Nephron progenitor cell (in vitro differentiated cells): Measurements from ENCODE around the gene ING1.
"Not testable (repeated sequence)": the region's sequence is repeated elsewhere in the genome, so short reads cannot be mapped to it uniquely, and the experiment has no call there.

Experiments
- DNase-seq: peaks from one replicate; pipeline ENCODE4 v3.0.0; 2021
- H3K27ac Mint-ChIP-seq: 2 replicates; pipeline ENCODE4 v1.8.0; 2021; ENCODE audit warnings: mild to moderate bottlenecking, moderate library complexity, mixed read lengths
- H3K27me3 Mint-ChIP-seq: 2 replicates; pipeline ENCODE4 v1.8.0; 2021; ENCODE audit warnings: mild to moderate bottlenecking, low read depth, mixed read lengths; ENCODE audit not compliant: poor library complexity
- H3K36me3 Mint-ChIP-seq: 2 replicates; pipeline ENCODE4 v1.8.0; 2021; ENCODE audit warnings: low read depth, mixed read lengths
- H3K4me1 Mint-ChIP-seq: 2 replicates; pipeline ENCODE4 v1.8.0; 2021; ENCODE audit warnings: mixed read lengths
- H3K4me3 Mint-ChIP-seq: 2 replicates; pipeline ENCODE4 v1.8.0; 2021; ENCODE audit warnings: mild to moderate bottlenecking, moderate library complexity, mixed read lengths
- H3K9me3 Mint-ChIP-seq: 2 replicates; pipeline ENCODE4 v1.8.0; 2021; ENCODE audit warnings: mild to moderate bottlenecking, moderate library complexity, mixed read lengths
- TF ChIP-seq, protein P1 (sequence below): fragments of 200-600 bp; sonication (generic); IDR thresholded peaks from 2 replicates; pipeline ENCODE4 v1.5.0; 2021; ENCODE audit warnings: antibody characterized with exemption

ING1 gene

DNA sequence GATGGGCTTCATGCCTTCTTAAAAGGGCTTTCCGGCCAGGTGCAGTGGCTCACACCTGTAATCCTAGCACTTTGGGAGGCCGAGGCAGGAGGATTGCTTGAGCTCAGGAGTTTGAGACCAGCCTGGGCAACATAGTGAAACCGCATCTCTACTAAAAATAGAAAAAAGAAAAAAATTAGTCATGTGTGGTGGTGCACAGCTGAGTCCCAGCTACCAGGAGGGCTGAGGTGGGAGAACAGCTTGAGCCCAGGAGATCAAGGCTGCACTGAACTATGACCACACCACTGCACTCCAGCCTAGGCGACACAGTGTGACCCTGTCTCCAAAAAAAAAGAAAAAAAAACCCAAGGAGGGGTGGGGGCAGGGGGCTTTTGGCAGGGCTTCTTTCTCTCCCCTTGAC, 14.8 kb upstream of the ING1 start:
- Mint-ChIP-seq H3K9me3 (no peaks in the 10 kb centered on the region), H3K4me3 (no peak overlapping the region), H3K27ac (no peak overlapping the region), H3K27me3 (no peaks in the 10 kb centered on the region), H3K4me1 (peaks cover 38% of the 10 kb centered on the region), H3K36me3 (peaks cover 68% of the 10 kb centered on the region)
- DNase-seq = no peak
- TF ChIP-seq, protein P1, sequence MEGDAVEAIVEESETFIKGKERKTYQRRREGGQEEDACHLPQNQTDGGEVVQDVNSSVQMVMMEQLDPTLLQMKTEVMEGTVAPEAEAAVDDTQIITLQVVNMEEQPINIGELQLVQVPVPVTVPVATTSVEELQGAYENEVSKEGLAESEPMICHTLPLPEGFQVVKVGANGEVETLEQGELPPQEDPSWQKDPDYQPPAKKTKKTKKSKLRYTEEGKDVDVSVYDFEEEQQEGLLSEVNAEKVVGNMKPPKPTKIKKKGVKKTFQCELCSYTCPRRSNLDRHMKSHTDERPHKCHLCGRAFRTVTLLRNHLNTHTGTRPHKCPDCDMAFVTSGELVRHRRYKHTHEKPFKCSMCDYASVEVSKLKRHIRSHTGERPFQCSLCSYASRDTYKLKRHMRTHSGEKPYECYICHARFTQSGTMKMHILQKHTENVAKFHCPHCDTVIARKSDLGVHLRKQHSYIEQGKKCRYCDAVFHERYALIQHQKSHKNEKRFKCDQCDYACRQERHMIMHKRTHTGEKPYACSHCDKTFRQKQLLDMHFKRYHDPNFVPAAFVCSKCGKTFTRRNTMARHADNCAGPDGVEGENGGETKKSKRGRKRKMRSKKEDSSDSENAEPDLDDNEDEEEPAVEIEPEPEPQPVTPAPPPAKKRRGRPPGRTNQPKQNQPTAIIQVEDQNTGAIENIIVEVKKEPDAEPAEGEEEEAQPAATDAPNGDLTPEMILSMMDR = no peak

DNA sequence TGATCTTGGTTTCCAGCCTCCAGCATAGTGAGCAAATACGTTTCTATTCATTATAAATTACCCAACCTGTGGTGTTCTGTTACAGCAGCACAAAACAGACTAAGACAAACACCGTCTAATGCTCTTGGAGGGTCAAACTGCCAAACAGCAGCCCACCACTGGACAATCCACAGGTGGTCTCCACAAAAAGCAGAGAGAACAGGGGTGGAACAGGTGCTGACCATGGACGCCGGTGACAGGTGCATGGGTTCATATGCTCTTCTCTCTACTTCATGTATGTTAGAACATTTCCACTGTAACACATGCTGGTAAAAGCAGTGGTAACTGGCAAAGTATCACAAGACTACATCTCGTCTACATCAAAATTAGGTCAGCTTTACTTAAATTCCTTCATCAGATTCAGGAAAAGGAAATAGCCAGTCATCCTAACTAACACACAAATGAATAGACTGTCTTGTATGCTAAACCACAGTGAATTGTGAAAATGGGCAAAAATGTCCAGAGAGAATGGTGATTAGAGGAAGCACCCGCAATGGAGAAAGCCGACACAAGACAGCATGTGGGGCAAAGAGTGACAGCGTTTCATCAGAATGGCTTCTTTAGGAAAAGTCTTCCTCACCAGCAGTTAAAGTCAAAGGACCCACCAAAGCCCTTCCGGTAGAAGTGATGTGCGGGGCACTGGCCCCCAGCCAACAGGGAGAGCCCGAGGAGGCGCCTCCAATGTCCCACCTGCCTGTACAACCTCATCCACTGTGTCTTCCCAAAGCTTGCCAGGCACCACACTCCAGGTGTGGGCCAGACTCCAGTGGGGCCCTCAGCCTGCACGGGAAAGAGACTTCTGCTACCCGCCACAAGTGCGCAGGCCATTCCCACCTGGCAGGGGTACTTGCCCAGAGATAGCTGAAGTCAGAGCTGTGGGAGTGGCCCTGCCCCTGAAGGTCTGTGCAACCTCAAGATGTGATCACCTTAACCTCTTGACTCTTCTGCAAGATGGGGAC, 14.1 kb upstream of the ING1 start:
- Mint-ChIP-seq H3K27me3 (no peaks in the 10 kb centered on the region), H3K27ac (peak overlapping the region; percentile 69), H3K9me3 (no peaks in the 10 kb centered on the region), H3K4me1 (peaks cover 42% of the 10 kb centered on the region), H3K36me3 (peaks cover 64% of the 10 kb centered on the region), H3K4me3 (no peak overlapping the region)
- TF ChIP-seq, protein P1 = no peak
- DNase-seq = no peak

- Mint-ChIP-seq H3K36me3 (peaks cover 60% of the 10 kb centered on the region), H3K4me1 (peaks cover 50% of the 10 kb centered on the region), H3K27ac (peak overlapping the region; percentile 69), H3K4me3 (no peak overlapping the region), H3K27me3 (no peaks in the 10 kb centered on the region), H3K9me3 (no peaks in the 10 kb centered on the region)
- TF ChIP-seq, protein P1 = no peak
- DNase-seq = no peak
Measured at GRCh38 chr13:110700186-110700585, 13.3 kb upstream of the ING1 start.

- H3K4me3 Mint-ChIP-seq = no peak overlapping the region
- H3K27ac Mint-ChIP-seq = peak overlapping the region; percentile 33
- TF ChIP-seq, protein P1 = no peak
- peaks cover 54% of the 10 kb centered on the region for H3K4me1 Mint-ChIP-seq
- no peaks in the 10 kb centered on the region for H3K9me3 Mint-ChIP-seq
- H3K36me3 Mint-ChIP-seq = peaks cover 60% of the 10 kb centered on the region
- H3K27me3 Mint-ChIP-seq = no peaks in the 10 kb centered on the region
- DNase-seq = no peak
Measured at GRCh38 chr13:110700641-110701040, 12.9 kb upstream of the ING1 start.

DNA sequence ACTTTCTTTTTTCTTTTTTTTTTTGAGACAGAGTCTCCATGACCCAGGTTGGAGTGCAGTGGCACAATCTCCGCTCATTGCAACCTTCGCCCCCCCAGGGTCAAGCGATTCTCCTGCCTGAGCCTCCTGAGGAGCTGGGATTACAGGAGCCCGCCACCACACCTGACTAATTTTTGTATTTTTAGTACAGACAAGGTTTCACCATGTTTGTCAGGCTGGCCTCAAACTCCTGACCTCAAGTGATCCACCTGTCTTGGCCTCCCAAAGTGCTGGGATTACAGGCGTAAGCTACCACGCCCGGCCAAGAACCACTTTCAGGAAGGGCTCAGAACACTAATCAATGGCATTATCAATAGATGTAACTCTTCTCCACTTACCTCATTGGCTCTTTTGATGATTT, 12.4 kb upstream of the ING1 start:
- not testable (repeated sequence) for H3K9me3 Mint-ChIP-seq, DNase-seq, H3K27me3 Mint-ChIP-seq
- Mint-ChIP-seq H3K4me3 (peak overlapping the region; percentile 17), H3K36me3 (peaks cover 57% of the 10 kb centered on the region), H3K27ac (peak overlapping the region; percentile 33), H3K4me1 (peaks cover 54% of the 10 kb centered on the region)

GRCh38 chr13:110702089-110702488, 11.4 kb upstream of the ING1 start:
- peak overlapping the region; percentile 60 for H3K4me3 Mint-ChIP-seq
- H3K27ac Mint-ChIP-seq = peak overlapping the region; percentile 85
- no peaks in the 10 kb centered on the region for H3K27me3 Mint-ChIP-seq
- TF ChIP-seq, protein P1 = no peak
- no peaks in the 10 kb centered on the region for H3K9me3 Mint-ChIP-seq
- peaks cover 63% of the 10 kb centered on the region for H3K4me1 Mint-ChIP-seq
- no peak for DNase-seq
- peaks cover 47% of the 10 kb centered on the region for H3K36me3 Mint-ChIP-seq
